GM18858 (cell line): ENCODE data around the gene WASHC4.

Experiments
- ATAC-seq: cut with Tn5 transposase; IDR thresholded peaks from one replicate; pipeline ENCODE4 v1.9.1; 2021; ENCODE audit not compliant: unreplicated experiment

WASHC4 gene

DNA sequence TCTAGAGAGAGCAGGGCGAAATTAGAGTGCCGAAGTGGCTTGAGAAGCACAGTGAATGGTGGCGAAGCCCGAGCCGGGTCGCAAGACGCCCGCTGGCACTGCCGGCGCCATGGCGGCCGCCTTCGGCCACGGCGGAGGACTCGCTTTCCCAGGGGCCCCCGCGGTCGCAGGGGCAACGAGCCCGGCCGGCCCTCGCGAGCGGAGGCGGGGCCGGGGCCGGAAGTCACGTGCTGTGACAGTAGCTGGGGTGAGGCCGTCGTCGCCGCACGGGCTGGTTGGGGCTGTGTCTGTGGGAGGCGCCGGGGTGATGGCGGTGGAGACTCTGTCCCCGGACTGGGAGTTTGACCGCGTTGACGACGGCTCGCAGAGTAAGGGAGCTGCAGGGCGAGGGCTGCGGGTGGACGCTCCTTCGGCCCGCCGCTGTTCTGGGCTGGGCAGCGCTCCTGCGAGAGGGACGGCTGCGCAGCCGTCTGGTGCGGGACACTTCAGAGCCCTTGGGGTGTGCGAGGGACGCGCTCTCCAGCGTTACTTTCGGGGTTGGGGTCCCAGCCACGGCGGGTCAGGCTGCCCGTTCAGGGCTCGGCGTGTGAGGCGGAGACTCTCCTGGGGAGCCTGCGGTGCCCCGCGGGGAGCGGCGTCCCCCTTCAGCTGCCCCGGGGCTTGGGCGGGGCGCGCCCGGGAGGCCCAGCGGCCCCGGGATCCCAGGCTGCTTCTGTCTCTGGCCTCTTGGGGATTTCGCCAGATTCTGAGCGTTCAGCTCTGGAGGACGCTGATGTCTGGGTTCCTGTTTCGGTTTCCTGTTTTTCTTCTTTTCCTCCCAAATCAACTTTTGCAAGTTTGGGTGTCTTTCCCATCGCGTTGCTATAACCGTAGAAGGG is at the start of gene WASHC4:
Gene WASHC4, plus strand, starts transcription at position 238 of the 878 bp plus-strand sequence. Its CDS starts 70 bp downstream, at position 308.
- peak; percentile 65 for ATAC-seq

DNA sequence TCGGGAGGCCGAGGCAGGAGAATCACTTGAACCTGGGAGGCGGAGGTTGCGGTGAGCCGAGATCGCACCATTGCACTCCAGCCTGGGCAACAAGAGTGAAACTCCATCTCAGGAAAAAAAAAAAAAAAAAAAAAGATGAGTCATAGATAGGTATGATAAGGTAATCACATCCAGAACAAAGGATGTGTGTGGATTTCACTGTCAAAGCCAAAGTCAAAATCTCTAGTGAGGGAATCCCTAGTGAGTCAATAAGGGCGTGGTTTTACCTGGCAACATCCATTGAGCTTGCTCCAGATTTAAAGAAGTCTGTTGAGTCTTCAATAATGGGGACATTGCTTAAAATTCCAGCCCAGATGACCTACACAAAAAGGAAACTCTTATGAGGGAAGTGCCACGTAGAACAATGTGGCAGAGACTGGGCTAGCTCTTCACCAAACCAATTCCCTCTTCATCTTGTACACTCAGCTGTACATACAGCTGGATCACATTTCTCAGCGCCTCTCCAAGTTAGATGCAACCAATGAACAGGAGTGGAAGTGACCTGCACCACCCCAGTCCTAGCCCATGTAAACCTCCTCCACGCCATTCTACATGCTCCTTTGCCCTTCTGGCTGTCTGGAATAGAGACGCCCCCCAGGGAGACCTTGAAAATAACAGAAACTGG is 46.7 kb upstream of the WASHC4 start:
- no peak for ATAC-seq

DNA sequence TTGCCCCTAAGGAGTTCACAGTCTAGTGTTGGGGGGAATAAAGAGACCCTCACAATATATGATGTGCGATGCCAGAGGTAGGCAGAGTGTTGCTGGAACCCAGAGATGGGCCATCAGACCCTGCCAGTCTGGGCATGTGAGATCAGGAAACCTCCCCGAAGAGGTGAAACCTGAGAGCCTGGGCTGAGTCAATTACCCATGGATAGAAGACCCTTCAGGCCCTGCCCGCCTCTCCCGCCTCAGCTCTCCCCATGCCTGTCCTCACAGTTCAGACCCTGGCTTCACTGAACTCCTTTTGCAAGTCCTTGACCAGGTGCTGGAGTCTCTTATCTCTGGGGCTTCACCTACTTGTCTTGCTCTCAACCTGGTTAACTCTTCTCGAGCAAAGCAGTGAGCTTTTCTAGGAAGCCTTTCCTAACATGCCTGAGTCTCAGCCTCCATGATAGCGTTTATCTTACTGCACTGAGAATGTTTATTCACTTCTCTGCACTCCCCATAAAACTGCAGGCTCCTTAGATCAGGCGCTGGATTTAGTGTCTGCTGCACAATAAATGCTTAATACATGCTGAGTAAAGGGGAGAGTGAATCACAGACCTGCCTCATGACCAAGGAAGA is 42.9 kb upstream of the WASHC4 start:
- ATAC-seq = no peak

- ATAC-seq = no peak
Measured at GRCh38 chr12:105067511-105068031, 40.0 kb upstream of the WASHC4 start.

- ATAC-seq = no peak
Measured at GRCh38 chr12:105069936-105070702, 37.4 kb upstream of the WASHC4 start.

DNA sequence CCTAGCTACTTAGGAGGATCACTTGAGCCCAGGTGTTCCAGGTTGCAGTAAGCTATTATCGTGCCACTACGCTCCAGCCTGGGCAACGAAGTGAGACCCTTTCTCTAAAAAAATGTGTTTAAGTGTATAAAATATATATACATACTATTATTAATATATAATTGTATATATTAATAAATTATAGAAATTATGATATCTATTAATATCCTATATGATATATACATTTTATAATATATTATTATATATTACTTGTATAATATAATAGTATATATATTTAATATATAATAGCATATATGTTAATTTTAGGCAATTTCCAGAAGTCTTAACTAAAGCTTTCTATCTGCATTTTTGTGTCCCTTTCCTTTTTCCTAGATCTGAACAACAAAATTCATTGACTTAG is 35.5 kb upstream of the WASHC4 start:
- no peak for ATAC-seq

DNA sequence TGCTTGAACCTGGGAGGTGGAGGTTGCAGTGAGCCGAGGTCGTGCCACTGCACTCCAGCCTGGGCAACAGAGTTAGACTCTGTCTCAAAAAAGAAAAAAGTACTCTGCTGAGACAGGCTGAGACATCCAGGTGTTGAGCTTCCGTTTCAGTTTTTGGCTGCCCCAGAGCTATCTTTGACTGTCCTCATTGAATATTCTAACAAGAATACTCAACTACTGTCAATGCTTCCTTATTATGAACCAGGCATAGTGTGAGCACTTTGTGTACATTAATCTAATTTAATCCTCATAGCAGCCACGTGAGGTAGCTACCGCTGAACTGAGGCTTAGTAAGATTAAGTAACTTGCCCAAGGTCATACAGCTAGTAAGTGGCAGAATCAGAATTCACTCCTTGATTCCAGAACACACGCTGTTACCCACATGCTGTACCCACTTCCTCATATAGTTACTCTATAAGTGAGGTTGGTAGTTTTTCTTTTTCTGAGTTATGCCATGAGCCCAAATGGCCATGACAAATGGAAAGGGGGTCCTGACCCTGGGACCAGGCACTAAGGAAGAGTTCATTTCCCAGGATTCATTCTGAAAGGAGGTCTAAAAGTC is 34.5 kb upstream of the WASHC4 start:
- no peak for ATAC-seq

GRCh38 chr12:105076098-105076497 is 31.4 kb upstream of the WASHC4 start:
- no peak for ATAC-seq

DNA sequence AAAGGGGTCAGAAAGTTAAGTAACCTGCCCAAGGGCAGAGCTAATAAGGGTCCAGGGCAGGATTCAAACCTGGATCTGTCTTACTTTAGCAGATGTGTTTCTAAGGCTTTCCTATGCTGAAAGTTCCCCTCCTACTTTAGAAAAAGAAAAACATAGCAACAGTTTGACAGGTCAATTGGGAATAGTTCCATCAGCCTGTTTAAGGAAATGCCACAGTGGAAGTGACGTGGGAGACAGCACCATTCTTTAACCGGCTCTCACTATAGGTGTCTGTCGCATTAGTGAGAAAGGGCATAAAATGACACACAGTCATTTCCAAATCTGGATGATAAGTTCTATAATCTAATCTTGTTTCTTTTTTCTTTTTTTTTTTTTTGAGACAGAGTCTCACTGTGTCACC is 30.6 kb upstream of the WASHC4 start:
- ATAC-seq = no peak

- ATAC-seq = no peak
Measured at GRCh38 chr12:105077435-105077834, 30.1 kb upstream of the WASHC4 start.

- no peak for ATAC-seq
Measured at GRCh38 chr12:105078712-105079570, 28.6 kb upstream of the WASHC4 start.

DNA sequence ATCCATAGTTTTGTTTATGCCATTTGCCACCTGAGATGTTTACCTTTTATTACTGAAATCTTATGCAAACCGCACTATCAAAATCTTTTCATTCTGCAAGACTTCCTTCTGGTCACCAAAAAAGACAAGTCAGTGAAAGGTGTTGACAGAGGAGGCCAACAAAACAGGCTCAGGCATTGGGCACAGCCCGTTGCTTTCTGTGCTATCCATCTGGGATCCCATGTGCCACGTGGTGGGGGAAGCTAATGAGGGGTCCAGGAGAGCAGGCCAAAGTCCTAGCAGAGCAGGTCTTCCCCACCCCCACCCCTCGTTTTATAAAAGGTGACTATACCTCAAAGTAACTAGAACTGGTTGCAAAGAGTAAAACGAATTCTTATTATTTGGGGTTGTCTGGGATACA is 24.5 kb upstream of the WASHC4 start:
- ATAC-seq = no peak

- no peak for ATAC-seq
Measured at GRCh38 chr12:105083551-105084105, 23.9 kb upstream of the WASHC4 start.

GRCh38 chr12:105084251-105085250 is 23.0 kb upstream of the WASHC4 start, which contains the start of gene ALDH1L2:
Gene ALDH1L2, minus strand, starts transcription at chr12:105084458. Its CDS starts 22 bp downstream, at chr12:105084436.
- ATAC-seq = no peak

GRCh38 chr12:105085501-105085900 is 22.0 kb upstream of the WASHC4 start:
- no peak for ATAC-seq

GRCh38 chr12:105089817-105090216 is 17.7 kb upstream of the WASHC4 start:
- no peak for ATAC-seq

DNA sequence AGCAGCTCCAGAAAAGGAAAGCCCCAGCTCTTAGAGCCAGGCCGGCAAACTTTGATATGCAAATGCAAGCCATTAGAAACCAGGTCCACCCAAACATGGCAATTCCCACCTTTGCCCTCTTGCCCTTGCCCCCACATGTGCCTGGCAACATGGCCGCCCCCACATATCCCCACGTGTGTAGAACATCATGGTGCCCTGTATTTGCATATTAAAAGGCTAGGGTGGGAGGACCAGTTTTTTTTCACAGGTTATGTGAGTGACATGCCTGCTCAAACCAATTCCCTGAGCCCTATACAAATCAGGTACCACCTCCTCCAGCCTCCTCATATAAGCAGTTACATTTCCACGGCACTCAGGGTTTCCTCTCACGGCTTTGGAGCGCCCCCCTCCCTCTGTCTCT is 17.2 kb upstream of the WASHC4 start:
- no peak for ATAC-seq
